MCF 10A (cell line): ENCODE results near the gene GRIN1. TPM values are rescaled to one million over a fixed set of nuclear protein-coding genes. Genes with fewer than 3 reads are reported as not detected.

Experiments
- BruUV-seq: library from RNA; stranded (reverse); fragments of 400-500 nt; replicated peaks from 2 replicates; lab custom pipeline; 2021; lab: Mats Ljungman, UMichigan
- CTCF ChIA-PET: fragments of 300-600 bp; sonication (Branson Sonifier 250); formaldehyde crosslinking; extraction: SDS; loops from one replicate; lab custom pipeline; 2021; ENCODE audit warnings: antibody characterized with exemption, inconsistent platforms; lab: Yijun Ruan, JAX
- POLR2A ChIA-PET: fragments of 300-600, 350-650 bp; sonication (Branson Sonifier 250); formaldehyde crosslinking; extraction: SDS; loops from one replicate; lab custom pipeline; 2020; ENCODE audit warnings: antibody characterized with exemption, inconsistent platforms; lab: Yijun Ruan, JAX
- DNase-seq: peaks from one replicate; pipeline ENCODE4 v3.0.0-alpha.2; 2018; ENCODE audit not compliant: unreplicated experiment
- H3K27ac Mint-ChIP-seq: one replicate; pipeline ENCODE4 v1.8.0; 2022; ENCODE audit warnings: mild to moderate bottlenecking, low read depth, mixed read lengths; ENCODE audit not compliant: unreplicated experiment
- H3K27me3 Mint-ChIP-seq: one replicate; pipeline ENCODE4 v1.8.0; 2022; ENCODE audit warnings: mixed read lengths; ENCODE audit not compliant: insufficient read depth, unreplicated experiment
- H3K36me3 Mint-ChIP-seq: one replicate; pipeline ENCODE4 v1.8.0; 2022; ENCODE audit warnings: mild to moderate bottlenecking, moderate library complexity, mixed read lengths; ENCODE audit not compliant: insufficient read depth, unreplicated experiment
- H3K4me1 Mint-ChIP-seq: one replicate; pipeline ENCODE4 v1.8.0; 2022; ENCODE audit warnings: mixed read lengths; ENCODE audit not compliant: insufficient read depth, unreplicated experiment
- H3K4me3 Mint-ChIP-seq: one replicate; pipeline ENCODE4 v1.8.0; 2022; ENCODE audit warnings: mild to moderate bottlenecking, moderate library complexity, mixed read lengths; ENCODE audit not compliant: unreplicated experiment
- H3K9me3 Mint-ChIP-seq: one replicate; pipeline ENCODE4 v1.8.0; 2022; ENCODE audit warnings: mixed read lengths; ENCODE audit not compliant: unreplicated experiment
- CTCF ChIP-seq: fragments of 200-600 bp; IDR thresholded peaks from one replicate; pipeline ENCODE4 v1.8.0; 2022; ENCODE audit warnings: antibody characterized with exemption, mild to moderate bottlenecking; ENCODE audit not compliant: unreplicated experiment
- intact Hi-C: fragments of 100-400 bp; cut with micrococcal nuclease; formaldehyde crosslinking; loops from 2 replicates; pipeline ENCODE4 v1.14.1; 2022
- total RNA-seq: library from RNA; stranded (reverse); gene quantifications from 2 replicates; pipeline ENCODE4 v1.2.3, GENCODE V29; 2022

Gene GRIN1
- total RNA-seq, 1 experiment from 2014 or later = 1.4 TPM

- no peaks in the 10 kb centered on the region for H3K36me3 Mint-ChIP-seq
- H3K9me3 Mint-ChIP-seq = no peaks in the 10 kb centered on the region
- intact Hi-C loops = no loop called here
- H3K4me3 Mint-ChIP-seq = no peak overlapping the region
- ChIA-PET POLR2A (no interaction called here), CTCF (no interaction called here)
- DNase-seq = no peak
- no peak overlapping the region for H3K27ac Mint-ChIP-seq
- no TSS peak for BruUV-seq
- peaks cover 6% of the 10 kb centered on the region for H3K4me1 Mint-ChIP-seq
- TF ChIP-seq CTCF = no peak
- H3K27me3 Mint-ChIP-seq = peaks cover 17% of the 10 kb centered on the region
Measured at GRCh38 chr9:137136881-137137607, 1.9 kb upstream of the GRIN1 start.

- no peak for TF ChIP-seq CTCF
- BruUV-seq = no TSS peak
- CTCF ChIA-PET = interaction anchor here (0.6 to 0.8 kb wide), 2 partner anchors 89 to 284 kb away, joined by 3 to 5 read pairs; partner anchors contain the start of gene RNF224
- H3K4me3 Mint-ChIP-seq = no peak overlapping the region
- H3K9me3 Mint-ChIP-seq = no peaks in the 10 kb centered on the region
- intact Hi-C loops = no loop called here
- POLR2A ChIA-PET = interaction anchor here (1.0 to 2.9 kb wide), 2 partner anchors 8 to 49 kb away, joined by 3 to 12 read pairs; no protein-coding TSS in a partner anchor
- H3K27me3 Mint-ChIP-seq = peaks cover 25% of the 10 kb centered on the region
- H3K36me3 Mint-ChIP-seq = no peaks in the 10 kb centered on the region
- no peak overlapping the region for H3K27ac Mint-ChIP-seq
- no peak for DNase-seq
- H3K4me1 Mint-ChIP-seq = peaks cover 6% of the 10 kb centered on the region
Measured at GRCh38 chr9:137138058-137138721, 764 bp upstream of the GRIN1 start.

- no peak overlapping the region for H3K27ac Mint-ChIP-seq
- no peak overlapping the region for H3K4me3 Mint-ChIP-seq
- BruUV-seq = no TSS peak
- POLR2A ChIA-PET = interaction anchor here (0.5 to 2.9 kb wide), 2 partner anchors 10 to 15 kb away, joined by 3 to 12 read pairs; no protein-coding TSS in a partner anchor
- peaks cover 6% of the 10 kb centered on the region for H3K4me1 Mint-ChIP-seq
- CTCF ChIA-PET = interaction anchor here (0.7 to 0.8 kb wide), 2 partner anchors 35 to 453 kb away, joined by 3 to 4 read pairs; no protein-coding TSS in a partner anchor
- no peak for TF ChIP-seq CTCF
- intact Hi-C loops = no loop called here
- H3K9me3 Mint-ChIP-seq = no peaks in the 10 kb centered on the region
- no peaks in the 10 kb centered on the region for H3K36me3 Mint-ChIP-seq
- H3K27me3 Mint-ChIP-seq = peaks cover 25% of the 10 kb centered on the region
- no peak for DNase-seq
Measured at GRCh38 chr9:137139468-137140150, 655 bp downstream of the GRIN1 start.
